GM23338 (cell line): ENCODE results near the gene MEF2D.

Experiments
- CTCF ChIP-seq, 2 experiments: fragments of 200-600 bp in 1 of 2; sonication (generic) in 1 of 2; conservative IDR thresholded peaks; 2 replicates each; pipeline versions ENCODE4 v1.5.1 to v1.6.1; 2016 to 2017; ENCODE audit warnings: antibody characterized with exemption in 2 of 2, low read depth in 2 of 2, mild to moderate bottlenecking in 2 of 2, moderate library complexity in 1 of 2
- EZH2 ChIP-seq: fragments of 200-600 bp; sonication (generic); IDR thresholded peaks from one replicate; pipeline ENCODE4 v1.8.0; 2017; ENCODE audit warnings: antibody characterized with exemption, mild to moderate bottlenecking, low read depth; ENCODE audit not compliant: unreplicated experiment
- EZH2phosphoT487 ChIP-seq: fragments of 200-600 bp; sonication (generic); IDR thresholded peaks from one replicate; pipeline ENCODE4 v1.8.1; 2018; ENCODE audit warnings: antibody characterized with exemption; ENCODE audit not compliant: unreplicated experiment
- JUNB ChIP-seq: IDR thresholded peaks from one replicate; pipeline ENCODE4 v1.6.1; 2016; ENCODE audit warnings: antibody characterized with exemption; ENCODE audit not compliant: unreplicated experiment
- POLR2AphosphoS5 ChIP-seq: IDR thresholded peaks from 2 replicates; pipeline ENCODE4 v1.6.1; 2016; ENCODE audit warnings: antibody characterized with exemption, low read depth
- STAT1 ChIP-seq: IDR thresholded peaks from one replicate; pipeline ENCODE4 v1.6.1; 2016; ENCODE audit warnings: antibody characterized with exemption; ENCODE audit not compliant: unreplicated experiment
- ZNF114 ChIP-seq: fragments of 250-450 bp; sonication (Bioruptor Pico); IDR thresholded peaks from 2 replicates; pipeline ENCODE4 v1.5.0; 2020; ENCODE audit warnings: mild to moderate bottlenecking, moderate library complexity
- ZNF331 ChIP-seq: fragments of 250-450 bp; sonication (Bioruptor Pico); IDR thresholded peaks from 2 replicates; pipeline ENCODE4 v1.5.0; 2020; ENCODE audit warnings: low read depth, mild to moderate bottlenecking, moderate library complexity
- TF ChIP-seq, protein P1 (sequence below): IDR thresholded peaks from one replicate; pipeline ENCODE4 v1.6.1; 2018; ENCODE audit warnings: antibody characterized with exemption; ENCODE audit not compliant: unreplicated experiment

DNA sequence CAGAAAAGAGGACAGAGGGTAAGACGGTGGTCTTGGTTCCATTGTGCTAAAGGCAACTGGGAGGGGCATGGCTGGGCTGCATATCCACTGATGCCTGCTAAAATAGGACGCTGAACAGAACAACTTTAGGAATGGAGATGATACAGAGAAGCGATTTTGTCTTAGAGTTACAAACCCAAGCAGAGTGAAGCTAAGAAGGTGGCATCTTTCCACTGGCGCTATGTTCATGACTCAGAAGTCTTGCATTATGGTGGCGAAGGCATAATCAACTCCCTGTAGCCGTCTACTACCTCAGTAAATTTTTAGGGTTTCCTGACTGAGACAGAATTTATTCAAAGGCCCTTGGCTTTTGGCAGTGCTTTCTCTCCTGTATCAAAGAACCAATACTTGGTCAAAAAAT, 57.3 kb downstream of the MEF2D start:
- TF ChIP-seq CTCF (conservative IDR thresholded peaks at IDR 0.05; ENCODE audit: low read depth in 2 of 2) (no peak), EZH2 (no peak), JUNB (no peak), POLR2AphosphoS5 (no peak), ZNF114 (CRISPR knock-in tag) (no peak), ZNF331 (no peak), EZH2phosphoT487 (no peak), STAT1 (no peak)
- TF ChIP-seq, protein P1, sequence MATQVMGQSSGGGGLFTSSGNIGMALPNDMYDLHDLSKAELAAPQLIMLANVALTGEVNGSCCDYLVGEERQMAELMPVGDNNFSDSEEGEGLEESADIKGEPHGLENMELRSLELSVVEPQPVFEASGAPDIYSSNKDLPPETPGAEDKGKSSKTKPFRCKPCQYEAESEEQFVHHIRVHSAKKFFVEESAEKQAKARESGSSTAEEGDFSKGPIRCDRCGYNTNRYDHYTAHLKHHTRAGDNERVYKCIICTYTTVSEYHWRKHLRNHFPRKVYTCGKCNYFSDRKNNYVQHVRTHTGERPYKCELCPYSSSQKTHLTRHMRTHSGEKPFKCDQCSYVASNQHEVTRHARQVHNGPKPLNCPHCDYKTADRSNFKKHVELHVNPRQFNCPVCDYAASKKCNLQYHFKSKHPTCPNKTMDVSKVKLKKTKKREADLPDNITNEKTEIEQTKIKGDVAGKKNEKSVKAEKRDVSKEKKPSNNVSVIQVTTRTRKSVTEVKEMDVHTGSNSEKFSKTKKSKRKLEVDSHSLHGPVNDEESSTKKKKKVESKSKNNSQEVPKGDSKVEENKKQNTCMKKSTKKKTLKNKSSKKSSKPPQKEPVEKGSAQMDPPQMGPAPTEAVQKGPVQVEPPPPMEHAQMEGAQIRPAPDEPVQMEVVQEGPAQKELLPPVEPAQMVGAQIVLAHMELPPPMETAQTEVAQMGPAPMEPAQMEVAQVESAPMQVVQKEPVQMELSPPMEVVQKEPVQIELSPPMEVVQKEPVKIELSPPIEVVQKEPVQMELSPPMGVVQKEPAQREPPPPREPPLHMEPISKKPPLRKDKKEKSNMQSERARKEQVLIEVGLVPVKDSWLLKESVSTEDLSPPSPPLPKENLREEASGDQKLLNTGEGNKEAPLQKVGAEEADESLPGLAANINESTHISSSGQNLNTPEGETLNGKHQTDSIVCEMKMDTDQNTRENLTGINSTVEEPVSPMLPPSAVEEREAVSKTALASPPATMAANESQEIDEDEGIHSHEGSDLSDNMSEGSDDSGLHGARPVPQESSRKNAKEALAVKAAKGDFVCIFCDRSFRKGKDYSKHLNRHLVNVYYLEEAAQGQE, result no peak
